ENCODE results near the gene CX3CL1.

DNA sequence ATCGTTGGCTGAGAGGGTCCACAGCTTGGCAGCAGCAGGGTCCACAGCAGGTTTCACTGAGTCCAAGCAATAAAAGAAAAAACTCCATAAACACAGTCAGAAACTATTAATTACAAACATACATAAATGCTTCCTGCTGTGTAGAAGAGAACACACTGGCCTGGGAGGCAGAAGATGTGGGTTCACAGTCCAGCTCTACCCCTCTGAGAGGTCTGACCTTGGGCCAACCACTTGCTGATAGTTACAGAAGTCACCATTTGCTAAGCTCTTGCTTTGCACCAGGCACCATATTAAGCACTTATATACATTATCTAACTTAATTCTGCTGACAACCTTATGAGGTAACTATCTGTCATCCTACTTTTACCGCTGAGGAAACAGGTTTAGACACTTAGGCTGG, 60.2 kb downstream of the CX3CL1 start:
- TF ChIP-seq POLR2A (IDR thresholded peaks at IDR 0.05) (no peak), CTCF (IDR thresholded peaks at IDR 0.05) (no peak), EP300 (IDR thresholded peaks at IDR 0.05) (no peak)

All from ovary (tissue), 3 donors.